Parathyroid adenoma (tissue), 2 donors: Measurements from ENCODE around the gene DPYD.

Experiments
- H2AFZ ChIP-seq: fragments of 300-600 bp; sonication (generic); one replicate; pipeline ENCODE4 v1.7.0; 2017; ENCODE audit warnings: antibody characterized with exemption, mild to moderate bottlenecking
- H3K27ac ChIP-seq: fragments of 300-600 bp; sonication (generic); one replicate; pipeline ENCODE4 v1.7.0; 2017
- H3K27me3 ChIP-seq: fragments of 300-600 bp; sonication (generic); one replicate; pipeline ENCODE4 v1.7.0; 2017; ENCODE audit warnings: low read length; ENCODE audit not compliant: control insufficient read depth, insufficient read depth
- H3K36me3 ChIP-seq: fragments of 300-600 bp; sonication (generic); one replicate; pipeline ENCODE4 v1.7.0; 2017; ENCODE audit warnings: low read length; ENCODE audit not compliant: control insufficient read depth, insufficient read depth
- H3K4me1 ChIP-seq: fragments of 300-600 bp; sonication (generic); one replicate; pipeline ENCODE4 v1.7.0; 2017; ENCODE audit warnings: control low read depth
- H3K4me2 ChIP-seq: fragments of 300-600 bp; sonication (generic); one replicate; pipeline ENCODE4 v1.7.0; 2017; ENCODE audit warnings: low read length
- H3K4me3 ChIP-seq: fragments of 300-600 bp; sonication (generic); one replicate; pipeline ENCODE4 v1.7.0; 2017; ENCODE audit warnings: low read depth, low read length
- H3K79me2 ChIP-seq: fragments of 300-600 bp; sonication (generic); one replicate; pipeline ENCODE4 v1.7.0; 2017; ENCODE audit warnings: control low read depth
- H3K9ac ChIP-seq: fragments of 300-600 bp; sonication (generic); one replicate; pipeline ENCODE4 v1.7.0; 2017; ENCODE audit warnings: mild to moderate bottlenecking
- H3K9me3 ChIP-seq: fragments of 300-600 bp; sonication (generic); one replicate; pipeline ENCODE4 v1.7.0; 2017; ENCODE audit warnings: low read length; ENCODE audit not compliant: control insufficient read depth
- TF ChIP-seq, protein P1 (sequence below): fragments of 300-600 bp; sonication (generic); IDR thresholded peaks from one replicate; pipeline ENCODE4 v1.7.0; 2017; ENCODE audit warnings: antibody characterized with exemption, mild to moderate bottlenecking
- donor health status: primary hyperparathyroidism.

DPYD gene

DNA sequence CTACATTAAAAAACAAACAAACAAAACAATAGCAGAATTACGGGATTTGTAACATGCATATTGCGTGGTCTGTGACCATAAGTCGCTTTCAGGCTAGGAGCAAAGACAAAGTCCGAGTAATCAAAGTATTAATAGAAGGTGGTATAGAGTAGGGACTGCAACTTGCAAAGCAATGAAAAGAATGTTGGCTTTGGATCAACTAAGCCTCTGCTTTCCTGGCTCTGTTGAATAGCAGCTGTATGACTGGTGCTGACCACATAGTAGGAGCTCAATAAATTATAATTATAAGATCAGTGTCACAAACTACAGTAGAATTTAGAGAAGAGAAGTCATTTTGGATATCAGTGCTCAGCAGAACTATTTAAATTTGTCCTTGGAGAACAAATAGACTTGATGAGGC is 586.4 kb downstream of the DPYD start:
- TF ChIP-seq, protein P1, sequence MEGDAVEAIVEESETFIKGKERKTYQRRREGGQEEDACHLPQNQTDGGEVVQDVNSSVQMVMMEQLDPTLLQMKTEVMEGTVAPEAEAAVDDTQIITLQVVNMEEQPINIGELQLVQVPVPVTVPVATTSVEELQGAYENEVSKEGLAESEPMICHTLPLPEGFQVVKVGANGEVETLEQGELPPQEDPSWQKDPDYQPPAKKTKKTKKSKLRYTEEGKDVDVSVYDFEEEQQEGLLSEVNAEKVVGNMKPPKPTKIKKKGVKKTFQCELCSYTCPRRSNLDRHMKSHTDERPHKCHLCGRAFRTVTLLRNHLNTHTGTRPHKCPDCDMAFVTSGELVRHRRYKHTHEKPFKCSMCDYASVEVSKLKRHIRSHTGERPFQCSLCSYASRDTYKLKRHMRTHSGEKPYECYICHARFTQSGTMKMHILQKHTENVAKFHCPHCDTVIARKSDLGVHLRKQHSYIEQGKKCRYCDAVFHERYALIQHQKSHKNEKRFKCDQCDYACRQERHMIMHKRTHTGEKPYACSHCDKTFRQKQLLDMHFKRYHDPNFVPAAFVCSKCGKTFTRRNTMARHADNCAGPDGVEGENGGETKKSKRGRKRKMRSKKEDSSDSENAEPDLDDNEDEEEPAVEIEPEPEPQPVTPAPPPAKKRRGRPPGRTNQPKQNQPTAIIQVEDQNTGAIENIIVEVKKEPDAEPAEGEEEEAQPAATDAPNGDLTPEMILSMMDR, result no peak
- Histone ChIP-seq H3K4me3 (no peak overlapping the region), H3K27ac (no peak overlapping the region), H3K9ac (no peak overlapping the region), H3K27me3 (no peaks in the 10 kb centered on the region), H3K9me3 (no peaks in the 10 kb centered on the region), H3K4me1 (no peaks in the 10 kb centered on the region), H3K79me2 (no peaks in the 10 kb centered on the region), H3K4me2 (no peak overlapping the region), H3K36me3 (no peaks in the 10 kb centered on the region), H2AFZ (no peak overlapping the region)

DNA sequence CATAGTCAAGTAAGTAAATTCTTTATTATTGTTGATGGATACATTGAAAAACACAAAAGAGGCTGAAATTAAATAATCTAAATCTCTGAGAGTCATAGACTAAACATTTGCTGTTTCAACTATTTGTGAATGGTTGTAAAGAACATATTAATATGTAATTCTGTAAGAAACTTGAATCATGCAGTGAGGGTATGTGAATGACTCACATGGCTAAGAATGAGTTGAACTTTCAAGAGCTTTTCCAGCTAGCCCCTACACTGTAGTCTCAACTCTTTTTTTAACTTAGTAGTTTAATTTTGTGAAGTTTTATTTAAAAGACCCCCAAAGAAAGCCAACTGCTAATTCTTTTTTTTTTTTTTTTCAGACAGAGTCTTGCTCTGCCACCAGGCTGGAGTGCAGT is 588.1 kb downstream of the DPYD start:
- no peaks in the 10 kb centered on the region for H3K27me3 ChIP-seq
- no peak overlapping the region for H3K9ac ChIP-seq
- no peak overlapping the region for H3K27ac ChIP-seq
- no peaks in the 10 kb centered on the region for H3K9me3 ChIP-seq
- TF ChIP-seq, protein P1, result no peak
- H3K4me1 ChIP-seq, result no peaks in the 10 kb centered on the region
- H3K79me2 ChIP-seq, result no peaks in the 10 kb centered on the region
- H3K4me3 ChIP-seq, result no peak overlapping the region
- no peak overlapping the region for H2AFZ ChIP-seq
- H3K4me2 ChIP-seq, result no peak overlapping the region
- H3K36me3 ChIP-seq, result no peaks in the 10 kb centered on the region

DNA sequence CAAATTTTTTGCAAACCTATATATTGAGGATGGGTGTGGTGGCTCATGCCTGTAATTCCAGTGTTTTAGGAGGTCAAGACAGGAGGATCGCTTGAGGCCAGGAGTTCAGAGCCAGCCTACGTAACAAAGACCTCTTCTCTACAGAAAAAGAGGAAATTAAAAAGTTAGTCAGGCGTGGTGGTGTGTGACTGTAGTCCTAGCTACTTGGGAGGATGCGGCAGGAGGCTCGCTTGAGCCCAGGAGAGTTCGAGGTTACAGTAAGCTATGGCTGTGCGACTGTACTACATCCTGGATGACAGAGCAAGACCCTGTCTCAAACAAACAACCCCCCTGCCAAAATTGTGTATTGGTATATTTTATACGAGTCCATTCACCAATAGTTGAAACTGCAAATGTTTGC is 589.7 kb downstream of the DPYD start:
- Histone ChIP-seq H3K4me2 (no peak overlapping the region), H3K4me1 (no peaks in the 10 kb centered on the region), H3K79me2 (no peaks in the 10 kb centered on the region), H3K9me3 (no peaks in the 10 kb centered on the region), H3K27me3 (no peaks in the 10 kb centered on the region), H2AFZ (no peak overlapping the region), H3K4me3 (no peak overlapping the region), H3K9ac (no peak overlapping the region), H3K36me3 (no peaks in the 10 kb centered on the region), H3K27ac (no peak overlapping the region)
- TF ChIP-seq, protein P1, result no peak

DNA sequence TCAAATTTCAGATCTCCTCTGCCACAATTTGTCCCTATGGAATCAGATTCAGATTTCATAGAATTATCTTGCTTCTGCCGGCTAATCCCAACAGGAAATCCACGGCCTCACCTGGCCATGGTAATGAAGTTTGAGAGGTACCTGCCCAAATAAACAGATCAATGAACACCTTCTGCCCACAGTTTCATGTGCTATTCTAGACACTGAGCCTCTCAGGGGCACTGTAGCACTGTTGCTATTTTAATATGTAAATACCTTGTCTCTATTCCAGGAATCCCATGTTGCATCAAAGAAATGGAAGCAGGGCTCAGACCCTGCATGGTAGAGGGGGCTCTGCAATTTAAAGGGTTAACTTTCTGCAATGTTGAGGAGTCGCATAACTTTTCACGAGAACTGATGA is 606.1 kb downstream of the DPYD start:
- no peak overlapping the region for H3K4me2 ChIP-seq
- H3K9ac ChIP-seq, result no peak overlapping the region
- no peaks in the 10 kb centered on the region for H3K4me1 ChIP-seq
- no peak overlapping the region for H2AFZ ChIP-seq
- TF ChIP-seq, protein P1, result no peak
- H3K4me3 ChIP-seq, result no peak overlapping the region
- H3K27ac ChIP-seq, result no peak overlapping the region
- no peaks in the 10 kb centered on the region for H3K9me3 ChIP-seq
- H3K79me2 ChIP-seq, result no peaks in the 10 kb centered on the region
- H3K27me3 ChIP-seq, result no peaks in the 10 kb centered on the region
- H3K36me3 ChIP-seq, result no peaks in the 10 kb centered on the region

DNA sequence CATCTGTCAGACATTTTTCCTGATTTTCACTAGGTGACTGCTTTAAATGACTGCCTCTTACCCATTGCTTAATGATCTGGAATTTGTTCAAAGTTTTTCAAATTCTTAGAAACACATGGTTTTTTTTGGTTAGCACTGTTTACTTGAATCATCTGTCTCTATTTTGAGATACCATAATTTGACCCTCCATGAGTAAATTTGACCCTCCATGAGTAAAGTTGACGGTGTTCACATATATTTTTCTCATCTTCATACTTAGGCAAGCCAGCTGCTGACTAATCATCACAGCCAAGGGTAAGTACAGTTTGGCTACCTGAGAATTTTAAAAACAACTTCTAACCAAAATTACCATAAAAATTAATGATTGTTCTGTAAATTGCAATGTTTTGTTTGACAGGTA is 612.7 kb downstream of the DPYD start:
- H2AFZ ChIP-seq, result no peak overlapping the region
- no peak overlapping the region for H3K27ac ChIP-seq
- TF ChIP-seq, protein P1, result no peak
- no peaks in the 10 kb centered on the region for H3K9me3 ChIP-seq
- no peaks in the 10 kb centered on the region for H3K4me1 ChIP-seq
- no peak overlapping the region for H3K9ac ChIP-seq
- H3K27me3 ChIP-seq, result no peaks in the 10 kb centered on the region
- no peak overlapping the region for H3K4me3 ChIP-seq
- H3K79me2 ChIP-seq, result no peaks in the 10 kb centered on the region
- no peaks in the 10 kb centered on the region for H3K36me3 ChIP-seq
- H3K4me2 ChIP-seq, result no peak overlapping the region
